Breast epithelium (tissue), 3 donors: ENCODE data around the gene SOCS1.

Source experiments
- POLR2A ChIP-seq: fragments of 450-650 bp; IDR thresholded peaks from one replicate; pipeline ENCODE4 v1.6.1; 2016; ENCODE audit warnings: antibody characterized with exemption, mild to moderate bottlenecking, moderate library complexity
- POLR2AphosphoS5 ChIP-seq, 3 donors: sonication (generic); formaldehyde crosslinking; IDR thresholded peaks; one replicate each; pipeline ENCODE4 v1.6.1; 2017; ENCODE audit warnings: antibody characterized with exemption in 3 of 3
- TF ChIP-seq, protein P1 (sequence below), 3 donors: fragments of 450-650 bp; IDR thresholded peaks; one replicate each; pipeline ENCODE4 v1.5.1; 2016 to 2017; ENCODE audit warnings: antibody characterized with exemption in 3 of 3, mild to moderate bottlenecking in 3 of 3, moderate library complexity in 3 of 3

DNA sequence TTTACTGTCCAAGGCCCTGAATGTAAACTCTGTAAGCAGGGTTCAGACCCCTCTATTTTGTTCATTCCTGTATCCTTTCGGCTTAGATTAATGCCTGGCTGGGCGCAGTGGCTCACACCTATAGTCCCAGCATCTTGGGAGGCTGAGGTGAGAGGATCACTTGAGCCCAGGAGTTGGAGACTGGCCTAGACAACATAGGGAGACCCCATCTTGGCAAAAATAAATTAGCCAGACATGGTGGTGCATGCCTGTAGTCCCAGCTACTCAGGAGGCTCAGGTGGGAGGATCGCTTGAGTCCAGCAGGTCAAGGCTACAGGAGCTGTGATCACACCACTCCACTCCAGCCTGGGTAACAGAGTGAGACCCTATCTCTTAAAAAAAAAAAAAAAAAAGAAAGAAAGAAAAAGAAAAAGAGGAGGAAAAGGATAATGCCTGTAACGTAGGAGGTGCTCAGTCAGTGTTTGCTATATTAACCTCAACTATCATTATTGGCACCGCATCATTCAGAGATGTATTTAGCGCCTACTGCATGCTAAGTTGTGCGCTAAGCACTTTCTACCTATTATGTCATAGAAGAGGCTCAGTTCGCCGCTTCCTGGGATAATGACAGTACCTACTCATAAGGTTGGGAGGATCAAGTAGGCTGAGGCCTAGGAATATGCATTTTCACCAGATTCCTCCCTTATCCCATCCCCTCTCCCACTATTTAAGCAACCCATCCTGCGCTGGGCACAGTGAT is 5.0 kb downstream of the SOCS1 start:
- TF ChIP-seq, protein P1, sequence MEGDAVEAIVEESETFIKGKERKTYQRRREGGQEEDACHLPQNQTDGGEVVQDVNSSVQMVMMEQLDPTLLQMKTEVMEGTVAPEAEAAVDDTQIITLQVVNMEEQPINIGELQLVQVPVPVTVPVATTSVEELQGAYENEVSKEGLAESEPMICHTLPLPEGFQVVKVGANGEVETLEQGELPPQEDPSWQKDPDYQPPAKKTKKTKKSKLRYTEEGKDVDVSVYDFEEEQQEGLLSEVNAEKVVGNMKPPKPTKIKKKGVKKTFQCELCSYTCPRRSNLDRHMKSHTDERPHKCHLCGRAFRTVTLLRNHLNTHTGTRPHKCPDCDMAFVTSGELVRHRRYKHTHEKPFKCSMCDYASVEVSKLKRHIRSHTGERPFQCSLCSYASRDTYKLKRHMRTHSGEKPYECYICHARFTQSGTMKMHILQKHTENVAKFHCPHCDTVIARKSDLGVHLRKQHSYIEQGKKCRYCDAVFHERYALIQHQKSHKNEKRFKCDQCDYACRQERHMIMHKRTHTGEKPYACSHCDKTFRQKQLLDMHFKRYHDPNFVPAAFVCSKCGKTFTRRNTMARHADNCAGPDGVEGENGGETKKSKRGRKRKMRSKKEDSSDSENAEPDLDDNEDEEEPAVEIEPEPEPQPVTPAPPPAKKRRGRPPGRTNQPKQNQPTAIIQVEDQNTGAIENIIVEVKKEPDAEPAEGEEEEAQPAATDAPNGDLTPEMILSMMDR (IDR thresholded peaks at IDR 0.05), result no peak
- no peak for TF ChIP-seq POLR2A
- no peak for TF ChIP-seq POLR2AphosphoS5 (IDR thresholded peaks at IDR 0.05)
